Activated CD8-positive, alpha-beta memory T cell treated with anti-CD3 and anti-CD28 coated beads, Interleukin-2, amount 50 U/mL, for 24 hours (primary cell): ENCODE measurements around the gene HAUS5.
"Not testable (repeated sequence)": the region's sequence is repeated elsewhere in the genome, so short reads cannot be mapped to it uniquely, and the experiment has no call there.

ENCODE experiments used
- DNase-seq: peaks from one replicate; pipeline ENCODE4 v3.0.0-alpha.2; 2020; ENCODE audit errors: extremely low read depth

The HAUS5 gene, protein sequence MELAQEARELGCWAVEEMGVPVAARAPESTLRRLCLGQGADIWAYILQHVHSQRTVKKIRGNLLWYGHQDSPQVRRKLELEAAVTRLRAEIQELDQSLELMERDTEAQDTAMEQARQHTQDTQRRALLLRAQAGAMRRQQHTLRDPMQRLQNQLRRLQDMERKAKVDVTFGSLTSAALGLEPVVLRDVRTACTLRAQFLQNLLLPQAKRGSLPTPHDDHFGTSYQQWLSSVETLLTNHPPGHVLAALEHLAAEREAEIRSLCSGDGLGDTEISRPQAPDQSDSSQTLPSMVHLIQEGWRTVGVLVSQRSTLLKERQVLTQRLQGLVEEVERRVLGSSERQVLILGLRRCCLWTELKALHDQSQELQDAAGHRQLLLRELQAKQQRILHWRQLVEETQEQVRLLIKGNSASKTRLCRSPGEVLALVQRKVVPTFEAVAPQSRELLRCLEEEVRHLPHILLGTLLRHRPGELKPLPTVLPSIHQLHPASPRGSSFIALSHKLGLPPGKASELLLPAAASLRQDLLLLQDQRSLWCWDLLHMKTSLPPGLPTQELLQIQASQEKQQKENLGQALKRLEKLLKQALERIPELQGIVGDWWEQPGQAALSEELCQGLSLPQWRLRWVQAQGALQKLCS

DNA sequence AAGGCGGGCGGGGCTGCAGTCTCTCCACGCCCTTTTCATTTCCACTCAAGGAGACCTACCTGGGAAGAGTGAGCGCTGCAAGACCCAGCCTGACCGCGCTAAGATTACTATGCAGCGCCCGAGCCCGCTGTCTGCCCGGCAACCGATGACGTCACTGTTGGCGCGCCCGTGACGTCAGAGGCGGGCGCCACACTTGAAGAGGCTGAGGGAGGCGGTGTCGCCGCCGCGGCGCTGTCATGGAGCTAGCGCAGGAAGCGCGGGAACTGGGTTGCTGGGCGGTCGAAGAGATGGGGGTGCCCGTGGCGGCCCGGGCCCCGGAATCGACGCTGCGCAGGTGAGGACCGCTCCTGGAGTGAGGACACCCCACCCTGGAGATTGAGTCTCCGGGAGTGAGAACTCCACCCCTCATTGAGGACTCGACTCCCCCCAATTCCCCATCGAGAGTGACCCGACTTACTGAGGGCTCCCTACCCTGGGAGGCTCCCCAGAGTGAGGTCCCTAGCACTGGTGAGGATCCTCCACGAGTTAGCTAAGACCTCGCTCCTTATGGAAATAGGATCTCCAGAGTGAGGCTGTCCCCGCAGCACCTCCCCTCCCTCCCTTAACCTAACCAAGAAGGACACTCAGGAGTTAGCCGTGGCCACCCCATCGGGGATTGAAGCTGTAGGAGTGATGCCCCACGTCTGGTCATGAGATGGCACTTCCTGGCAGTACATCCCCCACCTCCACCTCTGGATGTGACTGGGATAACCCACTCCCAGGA, at the start of gene HAUS5:
Gene HAUS5 (plus strand): TSS at position 177 of the 763 bp plus-strand sequence. CDS start 60 bp downstream, at position 237.
- peak; percentile 82 for DNase-seq

DNA sequence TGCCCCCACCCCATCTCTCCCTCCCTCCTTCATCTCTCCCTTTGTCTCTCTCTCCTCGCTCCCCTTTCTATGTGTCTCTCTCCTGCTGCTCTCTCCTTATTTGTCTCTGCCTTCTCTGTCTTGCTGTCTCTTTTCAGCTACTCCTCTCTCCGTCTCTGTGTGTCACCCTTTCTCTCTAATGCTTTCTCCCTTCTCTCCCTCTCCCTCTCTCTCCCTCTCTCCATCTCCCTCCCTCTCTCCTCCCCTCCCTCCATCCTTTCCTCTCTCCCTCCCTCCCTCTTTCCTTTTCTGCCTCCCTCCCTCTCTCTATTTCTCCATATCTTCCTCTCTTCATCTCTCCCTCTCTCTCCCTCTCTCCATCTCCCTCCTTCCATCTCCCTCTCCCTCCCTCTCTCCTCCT, 49.8 kb upstream of the HAUS5 start:
- no peak for DNase-seq

DNA sequence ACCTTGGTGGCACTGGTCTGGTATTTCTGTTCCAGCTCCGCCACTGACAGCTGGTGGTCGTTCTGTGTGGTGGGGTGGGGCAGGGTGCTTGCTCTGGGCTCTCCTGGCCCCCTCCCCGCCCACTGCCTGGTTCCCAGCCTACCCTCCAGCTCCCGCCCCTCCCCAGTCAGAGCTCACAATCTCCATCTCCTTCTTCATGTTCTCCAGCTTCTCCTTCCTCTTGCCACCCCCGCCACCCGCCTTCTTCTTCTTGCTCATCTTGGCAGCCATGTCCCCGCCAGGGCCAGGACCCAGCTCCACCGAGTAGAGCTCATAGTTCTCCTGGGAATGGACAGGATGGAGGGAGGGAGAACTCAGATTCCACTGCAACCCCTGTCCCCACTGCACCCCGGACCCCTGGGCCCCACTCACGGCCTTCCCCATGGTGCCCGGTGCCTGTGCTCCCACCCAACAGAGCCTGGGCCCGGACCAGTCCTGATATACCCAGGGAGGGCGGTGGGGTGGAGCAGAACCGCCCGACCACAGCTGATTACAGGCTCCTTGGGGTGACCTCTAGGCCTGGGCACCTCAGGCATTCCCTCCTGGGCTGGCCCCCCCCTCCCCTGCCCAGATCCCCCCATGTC, 49.2 kb upstream of the HAUS5 start, which contains the start of gene ATP4A:
Gene ATP4A (minus strand): TSS at position 452 of the 623 bp plus-strand sequence. CDS start 29 bp downstream, at position 423.
- no peak for DNase-seq

DNA sequence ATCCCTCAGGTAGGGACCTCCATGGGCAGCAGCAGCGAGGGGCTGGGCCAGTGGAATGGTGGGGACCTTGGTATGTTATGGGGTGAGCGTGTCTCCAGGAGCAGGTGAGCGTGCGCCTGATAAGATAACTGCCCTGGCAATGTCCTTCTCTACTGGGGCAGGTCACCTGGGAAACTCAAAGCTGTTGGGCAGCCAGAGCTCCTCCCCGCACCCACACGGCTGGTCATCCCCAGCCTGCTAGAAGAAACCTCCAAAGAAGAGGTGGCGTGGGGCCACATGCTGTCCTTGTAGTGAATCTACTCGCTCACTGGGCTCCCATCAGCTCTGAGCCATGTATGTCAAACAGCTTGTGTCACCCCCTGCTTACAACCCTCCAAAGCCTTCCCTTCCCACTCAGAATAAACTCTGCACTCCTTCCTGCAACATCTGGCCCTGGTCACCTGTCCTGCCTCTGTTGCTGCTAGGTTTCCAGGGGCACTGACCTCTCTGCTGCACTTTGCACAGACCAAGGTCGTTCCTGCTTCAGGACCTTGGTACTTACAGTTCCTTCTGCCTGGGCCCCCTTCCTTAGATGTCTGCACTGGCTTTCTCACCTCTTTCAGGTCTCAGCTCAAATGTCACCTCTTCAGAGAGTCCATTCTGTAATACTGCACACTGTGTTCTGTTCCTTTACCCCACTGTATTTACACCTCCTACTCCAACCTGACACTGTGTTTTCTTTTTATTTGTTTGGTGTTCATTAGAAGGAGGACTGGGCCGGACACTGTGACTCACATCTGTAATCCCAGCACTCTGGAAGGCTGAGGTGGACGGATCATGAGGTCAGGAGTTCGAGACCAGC, 47.3 kb upstream of the HAUS5 start:
- no peak for DNase-seq

DNA sequence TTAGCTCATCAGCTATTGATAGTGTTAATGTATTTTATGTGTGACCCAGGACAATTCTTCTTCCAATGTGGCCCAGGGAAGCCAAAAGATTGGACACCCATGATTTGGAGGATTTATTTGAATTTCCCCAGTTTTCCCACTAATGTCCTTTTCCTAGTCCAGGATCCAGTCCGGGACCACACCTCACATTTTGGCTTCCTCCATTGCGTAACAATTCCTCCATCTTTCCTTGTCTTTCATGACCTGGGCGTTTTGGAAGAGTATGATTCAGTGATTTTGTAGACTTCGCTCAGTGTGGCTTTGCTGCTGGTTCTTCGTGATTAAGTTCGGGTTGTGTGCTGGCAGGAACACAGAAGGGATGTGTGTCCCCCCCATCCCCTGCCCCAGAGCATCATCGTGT, 45.8 kb upstream of the HAUS5 start:
- no peak for DNase-seq

DNA sequence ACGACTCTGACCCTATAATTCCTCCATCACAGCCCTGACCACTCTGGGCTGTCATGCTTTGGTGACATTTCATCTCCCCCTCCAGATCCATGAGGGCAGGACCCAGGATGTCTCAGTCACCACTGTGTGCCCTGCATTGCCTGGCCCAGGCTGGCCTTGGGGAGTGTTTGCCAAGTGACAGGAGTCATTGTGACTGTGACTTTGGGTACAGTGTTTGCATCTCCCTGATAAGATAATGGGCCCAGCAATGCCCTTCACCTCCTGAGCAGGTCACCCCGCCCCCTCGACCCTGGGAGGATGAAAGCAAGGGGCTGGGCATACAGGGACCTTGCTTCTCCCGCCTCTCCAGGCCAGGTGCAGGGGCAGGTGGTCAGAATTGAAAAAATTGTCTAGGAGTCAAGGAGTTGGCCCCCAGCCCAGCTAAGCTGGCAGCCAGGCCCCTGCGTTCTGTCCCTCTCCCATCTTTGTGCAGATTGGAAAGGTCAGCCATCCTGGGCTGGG, 43.2 kb upstream of the HAUS5 start:
- no peak for DNase-seq

DNA sequence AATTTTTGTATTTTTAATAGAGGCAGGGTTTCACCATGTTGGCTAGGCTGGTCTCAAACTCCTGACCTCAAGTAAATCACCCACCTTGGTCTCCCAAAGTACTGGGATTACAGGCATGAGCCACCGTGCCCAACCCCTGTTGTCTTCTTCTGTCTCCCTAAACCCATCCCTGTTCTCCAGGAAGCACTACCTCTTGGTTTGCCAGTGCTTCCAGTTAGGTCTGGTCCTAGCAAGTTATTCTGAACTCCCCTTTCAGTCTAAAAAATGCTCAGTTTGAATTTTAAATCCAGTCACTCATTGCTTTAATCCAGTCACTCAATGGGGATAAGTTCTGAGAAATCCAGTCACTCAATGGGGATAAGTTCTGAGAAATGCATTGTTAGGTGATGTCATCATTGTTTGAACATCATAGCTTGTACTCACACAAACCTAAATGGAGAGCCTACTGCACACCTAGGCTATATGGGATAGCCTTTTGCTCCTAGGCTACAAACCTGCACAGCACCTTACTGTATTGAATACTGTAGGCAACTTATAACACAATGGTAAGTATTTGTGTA, 41.0 kb upstream of the HAUS5 start:
- no peak for DNase-seq

DNA sequence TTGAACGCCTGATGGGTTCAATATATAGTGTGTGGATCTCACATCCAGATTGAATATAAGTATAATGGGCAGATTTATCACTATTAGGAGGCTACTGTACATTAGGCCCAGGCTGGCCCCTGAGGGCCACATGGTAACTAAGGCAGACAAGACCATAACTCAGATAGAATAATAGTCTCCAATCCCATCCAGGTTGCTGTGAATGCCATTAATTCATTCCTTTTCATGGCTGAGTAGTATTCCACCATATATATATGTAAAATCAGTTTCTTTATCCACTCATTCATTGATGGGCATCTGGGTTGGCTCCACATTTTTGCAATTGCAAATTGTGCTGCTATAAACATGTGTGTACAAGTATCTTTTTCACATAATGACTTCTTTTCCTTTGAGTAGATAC, 34.6 kb upstream of the HAUS5 start:
- no peak for DNase-seq

DNA sequence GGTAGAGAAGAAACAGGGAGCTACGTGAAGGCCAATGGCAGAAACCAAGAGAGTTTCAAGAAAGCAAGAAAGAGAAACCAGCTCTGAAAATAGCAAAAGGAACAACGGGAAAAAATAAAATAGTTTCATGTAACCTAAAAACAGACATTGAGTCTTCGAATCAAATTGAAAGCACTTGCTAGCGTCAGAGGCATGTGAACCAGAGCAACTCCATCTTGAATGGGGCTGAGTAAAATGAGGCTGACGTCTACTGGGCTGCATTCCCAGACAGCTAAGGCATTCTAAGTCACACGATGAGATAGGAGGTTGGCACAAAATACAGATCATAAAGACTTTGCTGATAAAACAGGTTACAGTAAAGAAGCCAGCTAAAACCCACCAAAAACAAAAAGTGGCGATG, 33.8 kb upstream of the HAUS5 start:
- DNase-seq, result no peak

DNA sequence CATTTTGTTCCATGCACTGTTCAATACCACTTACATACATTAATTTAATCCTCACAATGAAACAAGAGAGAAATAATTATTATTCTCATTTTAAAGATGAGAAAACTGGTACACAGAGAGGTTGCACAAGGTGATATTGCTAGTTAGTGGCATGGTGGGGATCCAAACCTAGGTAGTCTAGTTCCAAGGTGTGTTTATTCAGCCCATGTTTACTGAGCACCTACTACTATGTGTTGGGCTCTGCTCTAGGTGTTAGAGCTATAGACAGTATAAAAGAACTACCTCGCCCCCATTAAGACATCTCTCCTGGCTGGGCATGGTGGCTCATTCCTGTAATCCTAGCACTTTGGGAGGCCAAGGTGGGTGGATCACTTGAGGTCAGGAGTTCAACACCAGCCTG, 29.8 kb upstream of the HAUS5 start:
- no peak for DNase-seq

DNA sequence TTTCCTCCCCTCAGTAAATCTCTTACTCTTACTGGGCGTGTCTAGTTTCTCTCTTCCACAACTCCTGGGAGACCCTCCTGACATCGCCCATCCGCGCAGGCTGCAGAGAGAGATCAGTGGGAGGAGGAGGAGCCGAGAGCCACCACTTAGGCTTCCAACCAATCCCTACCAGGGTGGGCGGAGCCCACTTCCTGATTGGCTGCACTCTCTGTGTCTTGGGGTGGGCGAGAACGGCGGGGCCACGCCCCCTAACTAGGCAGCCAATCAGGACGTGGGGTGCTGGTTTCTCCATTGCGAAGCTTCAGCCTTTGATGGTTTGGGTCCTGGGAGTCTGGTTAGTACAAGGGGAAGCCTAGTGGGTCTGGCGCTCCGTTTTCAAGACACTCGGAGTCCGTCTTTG, 26.7 kb upstream of the HAUS5 start, which contains the start of gene PMIS2:
Gene PMIS2 (plus strand): TSS at position 326 of the 400 bp plus-strand sequence. CDS start 87 bp downstream, outside the sequence.
- DNase-seq, result no peak

DNA sequence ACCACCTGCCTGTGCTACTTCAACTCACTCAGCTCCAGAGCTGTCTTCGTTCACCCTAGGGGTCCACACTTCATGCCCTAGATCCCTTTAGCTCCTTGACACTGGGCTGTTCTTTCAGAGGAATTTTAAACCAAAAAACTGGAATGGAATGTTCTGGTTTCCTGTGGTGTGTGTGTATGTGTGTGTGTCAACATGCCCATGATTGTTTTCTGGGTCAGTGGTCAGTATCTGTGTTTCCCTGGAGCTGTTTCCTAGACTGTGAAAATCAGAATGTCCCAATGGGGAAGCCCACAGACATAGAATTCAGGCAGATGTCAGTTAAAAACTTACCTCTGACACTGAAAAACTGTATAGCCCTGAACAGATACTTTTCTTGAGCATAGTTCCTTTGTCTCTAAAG, 25.2 kb upstream of the HAUS5 start:
- no peak for DNase-seq

DNA sequence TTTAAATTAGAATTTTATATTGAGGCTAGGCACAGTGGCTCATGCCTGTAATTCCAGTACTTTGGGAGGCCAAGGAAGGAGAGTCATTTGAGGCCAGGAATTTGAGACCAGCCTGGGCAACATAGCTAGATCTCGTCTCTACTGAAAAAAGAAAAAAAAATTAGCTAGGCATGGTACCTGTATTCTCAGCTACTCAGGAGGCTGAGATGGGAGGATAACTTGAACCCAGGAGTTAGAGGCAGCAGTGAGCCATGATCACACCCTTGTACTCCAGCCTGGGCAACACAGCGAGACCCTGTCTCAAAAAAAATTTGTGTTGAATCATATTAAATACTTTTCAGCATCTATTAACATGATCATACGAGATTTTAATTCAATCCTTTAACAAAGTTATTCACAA, 21.7 kb upstream of the HAUS5 start:
- DNase-seq, result no peak

DNA sequence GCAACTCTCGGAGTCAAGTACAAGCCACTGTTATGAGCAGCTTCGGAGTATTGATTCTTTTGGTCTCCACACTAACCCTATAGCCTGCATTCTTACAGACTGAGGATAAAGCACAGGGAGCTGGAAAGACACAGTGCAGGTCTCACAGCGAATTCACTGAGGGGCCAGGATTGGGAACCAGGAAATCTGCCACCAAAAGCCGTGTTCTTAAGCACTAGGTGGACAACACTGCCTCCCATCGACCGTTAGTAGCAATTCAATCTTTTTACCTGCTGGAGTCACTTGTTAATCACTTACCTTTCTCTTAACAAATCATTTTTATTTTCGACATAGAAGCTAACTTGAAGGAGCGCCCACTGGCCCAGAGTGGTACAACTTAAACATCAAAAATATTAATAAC, 20.3 kb upstream of the HAUS5 start:
- DNase-seq, result no peak

DNA sequence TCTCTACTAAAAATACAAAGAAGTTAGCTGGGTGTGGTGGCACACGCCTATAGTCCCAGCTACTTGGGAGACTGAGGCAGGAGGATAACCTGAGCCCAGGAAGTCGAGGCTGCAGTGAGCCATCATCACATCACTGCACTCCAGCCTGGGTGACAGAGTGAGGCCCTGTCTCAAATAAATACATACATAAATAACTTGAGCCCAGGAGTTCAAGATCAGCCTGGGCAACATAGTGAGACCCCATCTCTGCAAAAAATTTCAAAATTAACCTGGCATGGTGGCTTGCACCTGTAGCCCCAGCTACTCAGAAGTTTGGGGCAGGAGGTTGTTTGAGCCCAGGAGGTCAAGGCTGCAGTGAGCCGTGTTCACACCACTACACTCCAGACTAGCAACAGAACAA, 17.5 kb upstream of the HAUS5 start:
- DNase-seq, result not testable (repeated sequence)

DNA sequence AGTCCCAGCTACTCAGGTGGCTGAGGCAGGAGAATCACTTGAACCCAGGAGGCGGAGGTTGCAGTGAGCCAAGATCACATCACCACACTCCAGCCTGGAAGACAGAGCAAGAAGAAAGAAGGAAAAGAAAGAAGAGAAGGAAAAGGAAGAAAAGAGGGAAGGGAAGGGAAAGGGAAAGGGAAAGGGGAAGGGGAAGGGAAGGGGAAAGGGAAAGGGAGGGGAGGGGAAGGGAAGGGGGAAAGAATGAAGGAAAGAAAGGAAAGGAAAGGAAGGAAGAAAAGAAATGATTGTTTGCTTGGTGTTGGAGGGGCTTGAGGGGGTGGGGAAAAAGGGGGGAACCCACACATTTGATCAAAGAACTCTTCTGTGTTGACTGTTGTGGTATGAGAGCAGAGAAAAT, 16.6 kb upstream of the HAUS5 start:
- no peak for DNase-seq

DNA sequence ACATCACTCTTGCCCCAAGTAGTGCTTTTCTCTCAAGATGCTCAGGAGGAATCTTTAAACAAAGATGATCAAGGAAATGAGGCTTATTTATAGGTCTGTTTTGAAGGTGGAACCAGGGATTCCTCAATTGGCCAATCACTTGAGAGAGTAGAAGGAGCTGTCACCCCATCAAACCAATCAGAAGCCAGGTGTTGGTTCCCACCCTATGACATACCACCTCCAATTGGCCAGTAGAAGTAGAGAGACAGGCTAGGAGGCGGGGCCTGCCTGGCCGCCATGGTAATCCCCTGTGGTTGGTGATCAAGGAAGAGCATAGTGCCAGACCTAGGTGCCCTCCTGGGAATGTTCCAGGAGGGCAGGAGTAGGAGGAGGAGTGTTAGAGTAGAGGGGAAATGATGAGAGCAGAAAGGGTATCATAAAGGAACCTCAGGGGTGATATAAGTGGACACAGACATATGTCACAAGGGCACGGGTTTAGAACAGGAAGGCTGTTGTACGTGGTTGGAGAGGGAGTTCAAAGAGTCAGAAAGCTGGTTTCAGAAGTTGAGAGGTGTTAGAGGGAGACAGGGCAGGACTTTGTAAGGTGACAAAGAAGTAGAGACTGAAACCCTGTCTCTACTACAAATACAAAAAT, 16.1 kb upstream of the HAUS5 start:
- no peak for DNase-seq

DNA sequence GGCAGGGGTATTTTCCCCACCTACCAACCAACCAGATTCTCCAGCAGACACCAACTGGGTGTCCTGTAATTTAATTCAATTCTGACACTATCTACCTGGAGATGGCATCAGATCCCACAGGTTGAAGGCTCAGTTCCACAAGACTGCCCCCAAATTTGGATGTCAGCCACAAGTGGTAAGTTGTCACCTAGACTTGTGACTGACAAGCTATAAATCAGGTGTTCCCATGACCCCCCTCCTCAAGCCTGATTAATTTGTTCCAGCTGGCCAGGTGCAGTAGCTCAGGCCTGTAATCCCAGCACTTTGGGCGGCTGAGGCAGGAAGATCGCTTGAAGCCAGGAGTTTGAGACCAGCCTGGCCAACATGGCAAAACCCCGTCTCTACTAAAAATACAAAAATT, 10.6 kb upstream of the HAUS5 start:
- no peak for DNase-seq

DNA sequence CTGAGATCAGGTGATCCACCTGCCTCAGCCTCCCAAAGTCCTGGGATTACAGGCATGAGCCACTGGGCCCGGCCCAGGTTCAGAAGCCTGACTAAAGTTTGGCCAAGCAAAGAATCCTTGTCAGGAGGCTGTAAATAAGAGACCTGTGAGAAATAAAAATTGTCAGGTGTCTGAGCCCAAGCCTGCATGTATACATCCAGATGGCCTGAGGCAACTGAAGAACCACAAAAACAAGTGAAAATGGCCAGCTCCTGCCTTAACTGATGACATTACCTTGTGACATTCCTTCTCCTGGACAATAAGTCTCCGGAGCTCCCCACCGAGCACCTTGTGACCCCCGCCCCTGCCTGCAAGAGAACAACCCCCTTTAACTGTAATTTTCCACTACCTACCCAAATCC, 8.1 kb upstream of the HAUS5 start:
- not testable (repeated sequence) for DNase-seq

DNA sequence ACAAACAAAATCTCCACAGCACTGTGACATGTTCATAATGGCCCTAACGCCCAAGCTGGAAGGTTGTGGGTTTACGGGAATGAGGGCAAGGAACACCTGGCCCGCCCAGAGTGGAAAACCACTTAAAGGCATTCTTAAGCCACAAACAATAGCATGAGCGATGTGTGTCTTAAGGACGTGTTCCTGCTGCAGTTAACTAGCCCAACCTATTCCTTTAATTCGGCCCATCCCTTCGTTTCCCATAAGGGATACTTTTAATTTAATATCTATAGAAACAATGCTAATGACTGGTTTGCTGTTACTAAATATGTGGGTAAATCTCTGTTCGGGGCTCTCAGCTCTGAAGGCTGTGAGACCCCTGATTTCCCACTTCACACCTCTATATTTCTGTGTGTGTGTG, 5.4 kb upstream of the HAUS5 start:
- DNase-seq, result not testable (repeated sequence)
